Activated CD8-positive, alpha-beta T cell treated with anti-CD3 and anti-CD28 coated beads for 36 hours (primary cell): Measurements from ENCODE around the gene DOHH. TPM values are rescaled to one million over a fixed set of nuclear protein-coding genes. Genes with fewer than 3 reads are reported as not detected.
A peak's percentile ranks its signal among the peaks of the same experiment; 100 is the strongest.

ENCODE experiments used
- ATAC-seq: fragments of 200-7000 bp; cut with Tn5 transposase; one replicate; pipeline ENCODE4 v1.10.0; 2021; ENCODE audit warnings: mild to moderate bottlenecking, moderate library complexity
- CTCF ChIA-PET: fragments of 350-600 bp; sonication (Branson Sonifier 250); formaldehyde crosslinking; loops from one replicate; lab custom pipeline; 2021; ENCODE audit warnings: antibody characterized with exemption; lab: Charles Lee
- POLR2A ChIA-PET: fragments of 350-600 bp; sonication (Branson Sonifier 250); formaldehyde crosslinking; loops from one replicate; lab custom pipeline; 2021; ENCODE audit warnings: antibody characterized with exemption; lab: Charles Lee
- DNase-seq: peaks from one replicate; pipeline ENCODE4 v3.0.0-alpha.2; 2020
- H3K27ac Mint-ChIP-seq: one replicate; pipeline ENCODE4 v1.8.0; 2021; ENCODE audit warnings: mild to moderate bottlenecking, mixed read lengths
- H3K27me3 Mint-ChIP-seq: one replicate; pipeline ENCODE4 v1.8.0; 2021; ENCODE audit warnings: mixed read lengths
- H3K36me3 Mint-ChIP-seq: one replicate; pipeline ENCODE4 v1.8.0; 2021; ENCODE audit warnings: low read depth, mixed read lengths
- H3K4me1 Mint-ChIP-seq: one replicate; pipeline ENCODE4 v1.8.0; 2021; ENCODE audit warnings: low read depth, mixed read lengths
- H3K4me3 Mint-ChIP-seq: one replicate; pipeline ENCODE4 v1.8.0; 2021; ENCODE audit warnings: mild to moderate bottlenecking, moderate library complexity, mixed read lengths
- H3K9me3 Mint-ChIP-seq: one replicate; pipeline ENCODE4 v1.8.0; 2021; ENCODE audit warnings: mixed read lengths
- CTCF ChIP-seq: fragments of 200-600 bp; IDR thresholded peaks from one replicate; pipeline ENCODE4 v1.8.0; 2022; ENCODE audit warnings: antibody characterized with exemption, mild to moderate bottlenecking
- intact Hi-C: fragments of 100-400 bp; cut with micrococcal nuclease; formaldehyde crosslinking; loops from one replicate; pipeline ENCODE4 v1.10.0; 2022
- total RNA-seq, 2 experiments: library from RNA; stranded (reverse); gene quantifications; one replicate each; pipeline ENCODE4 v1.2.3, GENCODE V29; 2021

The DOHH gene
- total RNA-seq, 2 experiments from 2014 or later: 15.7 to 17.0 TPM

- Mint-ChIP-seq H3K27ac (peak overlapping the region; percentile 95), H3K27me3 (no peaks in the 10 kb centered on the region), H3K4me3 (peak overlapping the region; percentile 90), H3K4me1 (peaks cover 21% of the 10 kb centered on the region), H3K9me3 (no peaks in the 10 kb centered on the region), H3K36me3 (peaks cover 17% of the 10 kb centered on the region)
- intact Hi-C loops: no loop called here
- CTCF ChIA-PET: interaction anchor here (0.6 to 8.9 kb wide), 6 partner anchors 14 to 195 kb away, joined by 3 to 54 read pairs (median 3); partner anchors contain the start of gene SMIM44
- no peak for TF ChIP-seq CTCF
- no peak for DNase-seq
- POLR2A ChIA-PET: interaction anchor here (0.7 to 1.2 kb wide), 5 partner anchors 12 to 76 kb away, joined by 3 read pairs; no protein-coding TSS in a partner anchor
- ATAC-seq: peak; percentile 4
Observed at GRCh38 chr19:3499738-3500428, 591 bp downstream of the DOHH start.

GRCh38 chr19:3497757-3498520, 2.5 kb downstream of the DOHH start:
- ATAC-seq: no peak
- intact Hi-C loops: no loop called here
- Mint-ChIP-seq H3K27me3 (no peaks in the 10 kb centered on the region), H3K4me1 (peaks cover 27% of the 10 kb centered on the region), H3K9me3 (no peaks in the 10 kb centered on the region), H3K27ac (no peak overlapping the region), H3K4me3 (no peak overlapping the region), H3K36me3 (peaks cover 19% of the 10 kb centered on the region)
- ChIA-PET CTCF (interaction anchor here (1.2 to 8.9 kb wide), 2 partner anchors 12 to 25 kb away, joined by 3 to 54 read pairs; partner anchors contain the start of gene SMIM44), POLR2A (interaction anchor here (0.9 kb wide), 1 partner anchor 15 kb away, joined by 3 read pairs; the partner anchor contains the start of gene SMIM44)
- TF ChIP-seq CTCF: no peak
- no peak for DNase-seq

DNA sequence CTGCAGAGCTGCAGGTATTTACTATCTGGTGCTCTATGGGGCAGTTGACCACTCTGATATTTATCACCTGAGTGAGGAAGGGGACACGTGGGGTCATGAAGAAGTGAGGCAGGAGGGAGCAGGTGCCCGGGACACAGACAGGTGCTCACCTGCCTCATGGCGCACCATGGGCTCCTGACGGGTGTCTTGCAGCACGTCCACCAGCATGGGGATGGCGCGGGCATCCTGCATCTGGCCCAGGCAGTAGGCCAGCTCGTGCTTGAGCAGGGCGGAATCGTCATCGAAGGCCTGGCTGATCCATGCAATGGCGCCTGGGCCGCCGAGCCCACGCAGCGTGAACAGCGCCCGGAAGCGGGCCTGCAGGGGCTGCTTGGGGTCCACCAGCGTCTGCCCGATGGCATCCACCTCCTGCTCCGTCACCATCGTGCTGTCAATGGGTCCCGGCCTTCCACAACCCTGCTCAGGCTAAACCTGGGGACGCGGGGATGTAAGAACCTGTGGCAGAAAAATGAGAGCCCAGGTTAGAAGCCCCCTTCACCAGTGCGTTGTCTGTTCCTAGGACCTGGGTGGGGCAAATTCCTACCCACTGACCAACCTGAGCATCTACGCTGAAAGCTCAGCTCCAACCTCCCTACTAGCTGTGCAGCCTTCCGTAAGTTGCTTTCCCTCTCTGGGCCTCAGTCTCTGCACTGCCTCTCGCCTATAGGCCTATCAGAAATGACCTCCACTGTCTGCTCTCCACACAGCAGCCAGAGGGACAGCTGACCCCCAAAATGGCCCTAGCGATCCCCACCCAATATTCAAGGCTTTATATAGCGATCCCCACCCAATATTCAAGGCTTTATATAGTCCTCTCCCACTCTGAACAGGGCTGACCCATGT, 3.8 kb downstream of the DOHH start:
- H3K27me3 Mint-ChIP-seq: no peaks in the 10 kb centered on the region
- no peak for ATAC-seq
- no peak overlapping the region for H3K4me3 Mint-ChIP-seq
- intact Hi-C loops: no loop called here
- no peaks in the 10 kb centered on the region for H3K9me3 Mint-ChIP-seq
- H3K36me3 Mint-ChIP-seq: peaks cover 24% of the 10 kb centered on the region
- no peak for DNase-seq
- ChIA-PET CTCF (interaction anchor here (1.2 to 8.9 kb wide), 3 partner anchors 11 to 192 kb away, joined by 3 to 54 read pairs (median 3); partner anchors contain the start of gene SMIM44), POLR2A (interaction anchor here (0.6 to 0.9 kb wide), 2 partner anchors 13 to 28 kb away, joined by 3 read pairs; partner anchors contain the start of gene SMIM44)
- H3K27ac Mint-ChIP-seq: no peak overlapping the region
- no peak for TF ChIP-seq CTCF
- H3K4me1 Mint-ChIP-seq: peaks cover 27% of the 10 kb centered on the region

DNA sequence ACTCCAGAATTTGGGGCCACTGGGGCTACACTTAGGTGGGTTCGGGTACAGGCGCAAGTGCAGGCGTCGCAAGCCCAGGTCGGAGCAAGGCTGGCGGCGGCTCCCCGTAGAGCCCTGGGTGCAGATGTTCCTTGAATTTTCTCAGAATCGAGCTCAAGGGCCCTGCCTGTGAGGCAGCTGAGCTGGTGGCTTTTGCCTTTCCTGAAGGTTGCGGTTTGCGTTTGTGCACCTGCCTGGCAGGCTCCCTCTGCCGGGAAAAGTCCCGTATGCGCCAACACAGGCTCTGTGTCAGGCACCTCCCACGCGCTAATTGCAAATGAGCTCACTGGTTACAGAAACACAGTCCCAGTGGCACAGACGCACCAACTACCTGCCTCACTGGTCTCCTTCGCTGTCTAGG, 5.9 kb downstream of the DOHH start:
- ATAC-seq (peak; percentile 73), DNase-seq (peak; percentile 76)
- Mint-ChIP-seq H3K4me3 (no peak overlapping the region), H3K4me1 (peaks cover 19% of the 10 kb centered on the region), H3K27ac (peak overlapping the region; percentile 57), H3K9me3 (no peaks in the 10 kb centered on the region), H3K27me3 (no peaks in the 10 kb centered on the region), H3K36me3 (peaks cover 24% of the 10 kb centered on the region)
- ChIA-PET CTCF (interaction anchor here (1.0 to 1.8 kb wide), 3 partner anchors 9 to 190 kb away, joined by 4 to 10 read pairs (median 5); no protein-coding TSS in a partner anchor), POLR2A (interaction anchor here (0.5 to 1.8 kb wide), 4 partner anchors 13 to 30 kb away, joined by 3 to 6 read pairs (median 4); partner anchors contain the start of gene SMIM24)
- TF ChIP-seq CTCF: no peak
- intact Hi-C loops: no loop called here
